HG03196 (cell line): ENCODE results near the gene CREG1.
A peak's percentile ranks its signal among the peaks of the same experiment; 100 is the strongest.
"Not testable (repeated sequence)": the region's sequence is repeated elsewhere in the genome, so short reads cannot be mapped to it uniquely, and the experiment has no call there.

Source experiments
- ATAC-seq: cut with Tn5 transposase; IDR thresholded peaks from one replicate; pipeline ENCODE4 v1.9.1; 2021; ENCODE audit not compliant: unreplicated experiment

The CREG1 gene

GRCh38 chr1:167564612-167565270 lies 11.2 kb upstream of the CREG1 start:
- no peak for ATAC-seq

- ATAC-seq: no peak
These were observed 10.2 kb upstream of the CREG1 start for GRCh38 chr1:167563579-167564246.

GRCh38 chr1:167562702-167563101 lies 9.1 kb upstream of the CREG1 start:
- no peak for ATAC-seq

GRCh38 chr1:167561753-167562152 lies 8.2 kb upstream of the CREG1 start:
- no peak for ATAC-seq

GRCh38 chr1:167555971-167556714 lies 2.6 kb upstream of the CREG1 start:
- no peak for ATAC-seq

- not testable (repeated sequence) for ATAC-seq
These were observed 1.5 kb upstream of the CREG1 start for GRCh38 chr1:167555072-167555471.

GRCh38 chr1:167554028-167554779 lies 642 bp upstream of the CREG1 start:
- peak; percentile 14 for ATAC-seq

GRCh38 chr1:167551362-167551761 lies 2.2 kb downstream of the CREG1 start:
- no peak for ATAC-seq

GRCh38 chr1:167548059-167548932 lies 5.3 kb downstream of the CREG1 start:
- ATAC-seq: no peak

- no peak for ATAC-seq
These were observed 6.6 kb downstream of the CREG1 start for GRCh38 chr1:167546935-167547334.

GRCh38 chr1:167545349-167545748 lies 8.2 kb downstream of the CREG1 start:
- no peak for ATAC-seq

- ATAC-seq: no peak
These were observed 9.0 kb downstream of the CREG1 start for GRCh38 chr1:167544447-167545093.

GRCh38 chr1:167543199-167543990 lies 10.2 kb downstream of the CREG1 start:
- no peak for ATAC-seq

GRCh38 chr1:167542109-167543032 lies 11.2 kb downstream of the CREG1 start:
- ATAC-seq: no peak

- no peak for ATAC-seq
These were observed 12.0 kb downstream of the CREG1 start for GRCh38 chr1:167541610-167542009.

- ATAC-seq: no peak
These were observed 12.6 kb downstream of the CREG1 start for GRCh38 chr1:167541003-167541402.

- no peak for ATAC-seq
These were observed 14.9 kb downstream of the CREG1 start for GRCh38 chr1:167538657-167539056.

GRCh38 chr1:167533851-167534300 lies 19.7 kb downstream of the CREG1 start:
- ATAC-seq: peak; percentile 51
